Measurements from ENCODE around the gene ASIC3. TPM values are rescaled to one million over a fixed set of nuclear protein-coding genes. Genes with fewer than 3 reads are reported as not detected.
"Not testable (repeated sequence)": the region's sequence is repeated elsewhere in the genome, so short reads cannot be mapped to it uniquely, and the experiment has no call there.

The ASIC3 gene
- 1 to 10 TPM; 1.8 to 3.0 (median 2.7) TPM for polyA plus RNA-seq (ENCODE audit: insufficient read length in 4 of 4)

DNA sequence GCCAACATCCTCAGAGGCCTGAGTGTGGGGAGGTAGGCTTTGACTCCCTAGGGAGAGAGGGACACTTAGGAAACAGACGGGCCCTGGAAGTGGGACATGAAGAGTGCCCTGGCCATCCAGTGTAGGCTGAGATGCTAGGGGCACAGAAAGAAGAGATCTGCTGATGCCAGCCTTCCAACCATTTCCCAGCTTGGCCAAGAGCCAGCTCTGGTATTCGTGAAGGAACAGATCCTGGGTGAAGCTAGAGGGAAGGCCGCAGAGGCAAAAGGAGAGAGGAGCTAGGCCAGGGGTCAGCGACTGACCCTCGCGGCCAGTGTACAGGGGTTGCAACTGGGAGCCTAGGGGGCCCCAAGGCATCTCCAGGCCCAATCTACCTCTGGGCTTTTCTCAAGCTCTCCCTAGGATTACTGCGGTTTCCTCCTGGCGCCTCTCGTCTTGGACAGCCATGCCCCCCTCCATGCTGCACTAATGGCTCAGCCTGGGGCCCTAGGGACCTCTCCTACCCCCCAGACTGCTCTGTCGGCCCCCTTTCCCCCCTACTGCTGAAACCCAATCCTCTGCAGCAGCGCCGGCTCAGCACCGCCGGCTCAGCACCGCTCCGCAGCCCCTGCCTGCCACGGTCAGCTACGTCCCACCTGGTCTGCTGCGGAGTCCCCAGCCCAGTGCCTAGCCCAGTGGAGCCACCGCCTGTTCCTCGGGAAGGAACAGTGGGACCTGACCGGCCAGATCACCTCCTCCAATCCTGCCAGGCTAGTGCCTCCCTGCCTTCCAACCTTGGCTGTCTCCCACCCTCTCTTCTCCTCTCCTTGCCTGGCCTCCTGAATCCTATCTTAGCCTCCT is at the start of gene ASIC3:
Gene ASIC3, plus strand, starts transcription at position 556 of the 840 bp plus-strand sequence. CDS start 355 bp downstream, outside the sequence.
- no peak for DNase-seq (ENCODE audit: low read depth in 4 of 4, low spot score in 3 of 4)

GRCh38 chr7:150999001-150999400 is 49.3 kb upstream of the ASIC3 start:
- DNase-seq (ENCODE audit: low read depth in 4 of 4, low spot score in 3 of 4): no peak

DNA sequence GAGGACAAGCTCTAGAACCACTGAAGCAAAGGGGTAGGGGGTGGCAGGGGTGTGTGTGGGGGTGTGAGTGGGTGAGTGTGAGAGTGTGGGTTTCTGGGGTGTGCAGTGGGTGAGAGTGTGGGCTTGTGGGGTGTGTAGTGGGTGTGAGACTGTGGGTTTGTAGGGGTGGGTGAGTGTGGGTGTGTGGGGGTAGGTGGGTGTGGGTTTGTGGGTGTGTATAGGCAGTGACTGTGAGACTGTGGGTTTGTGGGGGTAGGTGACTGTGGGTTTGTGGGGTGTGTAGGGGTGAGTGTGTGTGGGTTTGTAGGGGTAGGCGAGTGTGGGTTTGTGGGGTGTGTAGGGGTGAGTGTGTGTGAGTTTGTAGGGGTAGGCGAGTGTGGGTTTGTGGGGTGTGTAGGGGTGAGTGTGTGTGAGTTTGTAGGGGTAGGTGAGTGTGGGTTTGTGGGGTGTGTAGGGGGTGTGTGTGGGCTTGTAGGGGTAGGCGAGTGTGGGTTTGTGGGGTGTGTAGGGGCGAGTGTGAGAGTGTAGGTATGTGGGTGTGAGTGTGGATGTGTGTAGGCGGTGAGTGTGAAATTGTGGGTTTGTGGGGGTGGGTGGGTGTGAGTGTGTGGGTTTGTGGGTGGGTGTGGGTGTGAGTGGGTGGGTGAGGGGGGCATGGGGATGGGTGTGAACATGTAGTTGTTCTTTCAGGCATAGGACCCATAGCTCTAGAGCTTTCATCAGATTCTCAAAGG is 48.7 kb upstream of the ASIC3 start:
- no peak for DNase-seq (ENCODE audit: low read depth in 4 of 4, low spot score in 3 of 4)

DNA sequence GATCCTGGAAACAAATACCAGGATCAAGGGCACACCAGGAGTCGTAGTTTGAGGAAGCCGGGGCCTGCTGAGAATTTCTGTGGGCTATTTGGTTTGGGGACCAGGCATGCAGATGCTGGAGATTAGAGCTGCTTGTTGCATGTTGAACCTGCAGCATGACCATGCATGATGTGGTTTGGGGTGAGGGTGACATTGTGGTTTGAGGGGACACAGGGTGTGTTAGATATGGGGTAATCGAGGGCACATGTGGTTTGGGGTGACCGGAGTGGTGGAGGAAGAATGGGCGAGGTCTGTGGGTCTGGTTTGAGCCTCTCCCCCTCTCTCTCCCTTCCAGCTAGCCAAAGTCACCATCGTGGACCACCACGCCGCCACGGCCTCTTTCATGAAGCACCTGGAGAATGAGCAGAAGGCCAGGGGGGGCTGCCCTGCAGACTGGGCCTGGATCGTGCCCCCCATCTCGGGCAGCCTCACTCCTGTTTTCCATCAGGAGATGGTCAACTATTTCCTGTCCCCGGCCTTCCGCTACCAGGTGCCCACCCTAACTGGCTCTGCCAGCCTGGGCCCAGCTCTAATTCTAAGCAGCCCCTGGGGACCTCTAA is 47.3 kb upstream of the ASIC3 start:
- no peak for DNase-seq (ENCODE audit: low read depth in 4 of 4, low spot score in 3 of 4)

GRCh38 chr7:151001546-151001945 is 46.8 kb upstream of the ASIC3 start:
- DNase-seq (ENCODE audit: low read depth in 4 of 4, low spot score in 3 of 4): no peak

GRCh38 chr7:151003572-151003971 is 44.8 kb upstream of the ASIC3 start:
- DNase-seq (ENCODE audit: low read depth in 4 of 4, low spot score in 3 of 4): no peak

- no peak for DNase-seq (ENCODE audit: low read depth in 4 of 4, low spot score in 3 of 4)
These were observed 42.8 kb upstream of the ASIC3 start for GRCh38 chr7:151005566-151005965.

- DNase-seq (ENCODE audit: low read depth in 4 of 4, low spot score in 3 of 4): no peak
These were observed 41.6 kb upstream of the ASIC3 start for GRCh38 chr7:151006590-151007300.

DNA sequence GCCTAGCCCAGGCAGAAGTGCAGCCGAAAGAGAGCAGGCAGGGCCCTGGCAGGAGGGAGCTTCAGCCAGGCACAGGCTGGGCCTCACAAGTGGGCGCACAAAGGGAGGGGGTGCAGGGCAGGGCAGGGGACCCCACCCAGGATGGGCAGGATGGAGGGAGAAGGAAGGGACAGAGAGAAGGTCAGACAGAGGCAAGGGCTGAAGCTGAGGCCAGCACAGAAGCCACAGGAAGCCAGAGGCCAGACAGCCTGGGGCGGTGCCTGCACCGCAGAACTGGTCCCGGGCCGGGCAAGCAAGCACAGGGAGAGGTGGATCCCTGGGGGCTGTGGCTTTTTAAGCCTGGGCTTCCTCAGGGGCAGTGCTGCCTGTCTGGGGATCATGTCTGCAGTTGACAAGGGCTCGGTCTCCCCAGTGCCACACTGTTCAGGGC is 40.8 kb upstream of the ASIC3 start:
- DNase-seq (ENCODE audit: low read depth in 4 of 4, low spot score in 3 of 4): no peak

DNA sequence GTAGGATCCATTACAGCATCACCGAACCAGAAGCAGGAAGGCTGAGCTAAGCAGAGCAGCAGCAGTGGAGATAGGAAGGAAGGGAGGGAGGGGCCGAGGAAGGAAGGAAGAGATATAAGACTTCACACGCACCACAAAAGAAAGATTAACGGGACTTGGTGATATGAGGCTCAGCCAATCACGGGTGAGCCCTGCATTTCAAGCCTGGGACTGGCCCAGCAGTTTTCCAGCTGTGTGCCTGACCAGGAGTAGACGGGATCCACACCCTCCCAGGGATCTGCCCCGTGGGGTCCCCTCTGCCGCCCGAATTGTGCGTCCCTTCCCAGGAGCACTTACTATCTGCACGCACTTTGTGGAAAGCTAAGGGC is 40.2 kb upstream of the ASIC3 start:
- DNase-seq (ENCODE audit: low read depth in 4 of 4, low spot score in 3 of 4): no peak

- DNase-seq (ENCODE audit: low read depth in 4 of 4, low spot score in 3 of 4): no peak
These were observed 39.6 kb upstream of the ASIC3 start for GRCh38 chr7:151008511-151009323.

- no peak for DNase-seq (ENCODE audit: low read depth in 4 of 4, low spot score in 3 of 4)
These were observed 38.8 kb upstream of the ASIC3 start for GRCh38 chr7:151009327-151010036.

DNA sequence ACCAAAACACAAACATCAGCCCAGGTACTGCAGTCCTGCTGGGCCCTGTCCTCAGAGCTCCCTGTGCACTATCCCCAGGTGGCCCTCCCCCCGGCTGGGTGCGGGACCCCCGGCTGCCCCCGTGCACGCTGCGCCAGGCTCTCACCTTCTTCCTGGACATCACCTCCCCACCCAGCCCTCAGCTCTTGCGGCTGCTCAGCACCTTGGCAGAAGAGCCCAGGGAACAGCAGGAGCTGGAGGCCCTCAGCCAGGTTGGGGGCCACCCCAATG is 38.4 kb upstream of the ASIC3 start:
- no peak for DNase-seq (ENCODE audit: low read depth in 4 of 4, low spot score in 3 of 4)

GRCh38 chr7:151010307-151011096 is 37.8 kb upstream of the ASIC3 start:
- peak in 1 of 4 donors; percentile 42 for DNase-seq (ENCODE audit: low read depth in 4 of 4, low spot score in 3 of 4)

DNA sequence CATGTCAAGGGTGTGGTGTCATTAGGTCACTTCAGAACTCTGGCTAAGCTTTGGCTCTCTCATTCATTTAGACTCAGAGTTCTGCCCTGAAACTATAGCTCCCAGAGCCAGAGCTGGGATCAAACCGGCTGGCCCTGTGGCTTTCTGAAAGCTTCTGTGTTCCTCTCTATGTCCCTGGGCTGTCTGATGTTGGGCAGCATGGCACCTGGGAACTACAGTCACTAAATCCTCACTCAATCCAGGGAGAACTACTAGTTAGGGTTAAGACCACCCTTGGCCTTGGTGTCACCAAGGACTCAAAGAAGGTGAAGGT is 37.3 kb upstream of the ASIC3 start:
- no peak for DNase-seq (ENCODE audit: low read depth in 4 of 4, low spot score in 3 of 4)

GRCh38 chr7:151011616-151012015 is 36.7 kb upstream of the ASIC3 start:
- not testable (repeated sequence) for DNase-seq (ENCODE audit: low read depth in 4 of 4, low spot score in 3 of 4)

DNA sequence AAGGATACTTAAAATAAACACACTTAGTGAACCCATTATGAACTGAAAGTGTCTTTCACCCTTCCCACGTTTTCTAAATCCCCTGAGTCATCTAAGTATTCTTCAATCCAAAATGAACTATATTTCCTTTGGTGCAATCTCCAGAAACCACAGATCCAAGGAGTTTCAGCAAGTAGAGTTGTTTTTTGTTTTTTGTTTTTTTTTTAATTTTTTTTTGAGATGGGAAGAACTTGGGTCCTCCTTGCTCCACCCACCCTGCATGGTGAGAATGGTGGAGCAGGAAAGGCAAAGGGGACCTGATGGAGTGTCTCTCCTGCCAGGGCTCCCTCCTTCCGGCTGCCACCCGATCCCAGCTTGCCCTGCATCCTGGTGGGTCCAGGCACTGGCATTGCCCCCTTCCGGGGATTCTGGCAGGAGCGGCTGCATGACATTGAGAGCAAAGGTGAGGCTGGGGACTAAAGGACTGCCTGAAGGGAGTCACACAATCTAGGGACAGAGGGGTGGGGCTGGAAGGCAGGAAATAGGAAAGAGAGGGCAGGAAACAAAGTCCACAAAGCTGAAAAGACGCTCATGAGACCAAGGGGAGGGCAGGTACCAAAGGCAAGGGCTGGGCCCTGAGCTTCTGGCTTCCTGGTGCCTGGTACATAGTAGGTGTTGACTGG is 36.2 kb upstream of the ASIC3 start:
- DNase-seq (ENCODE audit: low read depth in 4 of 4, low spot score in 3 of 4): no peak

DNA sequence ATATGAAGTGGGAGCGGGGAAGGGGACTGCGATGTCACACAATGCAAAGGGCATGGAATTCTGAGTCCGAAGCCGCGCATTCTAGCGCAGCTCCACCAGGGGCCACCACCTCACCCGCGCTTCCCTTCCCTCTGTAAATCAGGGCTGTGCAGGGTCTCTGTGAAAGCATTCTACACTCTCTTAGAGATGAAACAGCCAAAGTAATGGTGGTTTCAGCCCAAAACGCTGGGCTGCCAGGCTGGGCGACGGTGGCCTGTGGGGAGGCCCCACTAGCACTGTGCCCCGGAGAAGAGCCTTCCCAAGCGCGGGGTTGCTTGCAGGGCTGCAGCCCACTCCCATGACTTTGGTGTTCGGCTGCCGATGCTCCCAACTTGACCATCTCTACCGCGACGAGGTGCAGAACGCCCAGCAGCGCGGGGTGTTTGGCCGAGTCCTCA is 35.4 kb upstream of the ASIC3 start:
- no peak for DNase-seq (ENCODE audit: low read depth in 4 of 4, low spot score in 3 of 4)
